ENCODE measurements around the gene CADM3.

- TF ChIP-seq, protein P1, sequence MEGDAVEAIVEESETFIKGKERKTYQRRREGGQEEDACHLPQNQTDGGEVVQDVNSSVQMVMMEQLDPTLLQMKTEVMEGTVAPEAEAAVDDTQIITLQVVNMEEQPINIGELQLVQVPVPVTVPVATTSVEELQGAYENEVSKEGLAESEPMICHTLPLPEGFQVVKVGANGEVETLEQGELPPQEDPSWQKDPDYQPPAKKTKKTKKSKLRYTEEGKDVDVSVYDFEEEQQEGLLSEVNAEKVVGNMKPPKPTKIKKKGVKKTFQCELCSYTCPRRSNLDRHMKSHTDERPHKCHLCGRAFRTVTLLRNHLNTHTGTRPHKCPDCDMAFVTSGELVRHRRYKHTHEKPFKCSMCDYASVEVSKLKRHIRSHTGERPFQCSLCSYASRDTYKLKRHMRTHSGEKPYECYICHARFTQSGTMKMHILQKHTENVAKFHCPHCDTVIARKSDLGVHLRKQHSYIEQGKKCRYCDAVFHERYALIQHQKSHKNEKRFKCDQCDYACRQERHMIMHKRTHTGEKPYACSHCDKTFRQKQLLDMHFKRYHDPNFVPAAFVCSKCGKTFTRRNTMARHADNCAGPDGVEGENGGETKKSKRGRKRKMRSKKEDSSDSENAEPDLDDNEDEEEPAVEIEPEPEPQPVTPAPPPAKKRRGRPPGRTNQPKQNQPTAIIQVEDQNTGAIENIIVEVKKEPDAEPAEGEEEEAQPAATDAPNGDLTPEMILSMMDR (IDR thresholded peaks at IDR 0.05; ENCODE audit: insufficient read depth, low read length, poor library complexity, severe bottlenecking) = no peak
- no peak for TF ChIP-seq EZH2phosphoT487 (conservative IDR thresholded peaks at IDR 0.05; ENCODE audit: low read length)
These were observed 28.5 kb upstream of the CADM3 start for GRCh38 chr1:159142726-159143510.
